HT-29 (cell line): ENCODE results near the gene SLCO1C1. TPM values are rescaled to one million over a fixed set of nuclear protein-coding genes. Genes with fewer than 3 reads are reported as not detected.
"Not testable (repeated sequence)": the region's sequence is repeated elsewhere in the genome, so short reads cannot be mapped to it uniquely, and the experiment has no call there.

Source experiments
- DNase-seq: peaks from one replicate; pipeline ENCODE4 v3.0.0-alpha.2; 2015; ENCODE audit warnings: low spot score
- total RNA-seq: library from RNA; depleted of rRNA; stranded (reverse); fragments of >200 nt; shearing (Covaris generic); gene quantifications from 2 replicates; pipeline ENCODE4 v1.2.3, GENCODE V29; 2014; rRNA removed

The SLCO1C1 gene, protein sequence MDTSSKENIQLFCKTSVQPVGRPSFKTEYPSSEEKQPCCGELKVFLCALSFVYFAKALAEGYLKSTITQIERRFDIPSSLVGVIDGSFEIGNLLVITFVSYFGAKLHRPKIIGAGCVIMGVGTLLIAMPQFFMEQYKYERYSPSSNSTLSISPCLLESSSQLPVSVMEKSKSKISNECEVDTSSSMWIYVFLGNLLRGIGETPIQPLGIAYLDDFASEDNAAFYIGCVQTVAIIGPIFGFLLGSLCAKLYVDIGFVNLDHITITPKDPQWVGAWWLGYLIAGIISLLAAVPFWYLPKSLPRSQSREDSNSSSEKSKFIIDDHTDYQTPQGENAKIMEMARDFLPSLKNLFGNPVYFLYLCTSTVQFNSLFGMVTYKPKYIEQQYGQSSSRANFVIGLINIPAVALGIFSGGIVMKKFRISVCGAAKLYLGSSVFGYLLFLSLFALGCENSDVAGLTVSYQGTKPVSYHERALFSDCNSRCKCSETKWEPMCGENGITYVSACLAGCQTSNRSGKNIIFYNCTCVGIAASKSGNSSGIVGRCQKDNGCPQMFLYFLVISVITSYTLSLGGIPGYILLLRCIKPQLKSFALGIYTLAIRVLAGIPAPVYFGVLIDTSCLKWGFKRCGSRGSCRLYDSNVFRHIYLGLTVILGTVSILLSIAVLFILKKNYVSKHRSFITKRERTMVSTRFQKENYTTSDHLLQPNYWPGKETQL
- not detected in 2 replicates for total RNA-seq

DNA sequence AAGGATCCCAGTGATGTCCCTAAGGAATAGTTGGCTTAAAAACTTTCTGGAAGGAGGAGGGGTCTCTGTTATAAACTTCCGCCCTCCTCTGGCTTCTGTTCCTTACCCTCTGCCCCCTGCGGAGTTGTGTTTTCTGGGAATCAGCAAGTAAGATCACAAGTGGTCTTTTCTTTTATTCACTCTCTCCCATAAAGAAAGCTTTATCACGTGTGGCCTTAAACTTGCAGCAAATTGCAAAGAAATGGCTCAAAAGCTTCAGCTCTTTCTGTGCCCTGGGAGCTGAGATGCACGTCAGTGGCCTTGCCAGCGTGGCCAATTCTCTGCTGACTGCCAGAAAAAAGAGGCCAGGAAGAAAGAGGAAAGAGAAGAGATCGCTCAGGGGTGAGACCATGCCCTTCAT, at the start of gene SLCO1C1:
Gene SLCO1C1, plus strand, starts transcription at position 101 of the 400 bp plus-strand sequence. CDS start 4,245 bp downstream, outside the sequence.
- DNase-seq: no peak

DNA sequence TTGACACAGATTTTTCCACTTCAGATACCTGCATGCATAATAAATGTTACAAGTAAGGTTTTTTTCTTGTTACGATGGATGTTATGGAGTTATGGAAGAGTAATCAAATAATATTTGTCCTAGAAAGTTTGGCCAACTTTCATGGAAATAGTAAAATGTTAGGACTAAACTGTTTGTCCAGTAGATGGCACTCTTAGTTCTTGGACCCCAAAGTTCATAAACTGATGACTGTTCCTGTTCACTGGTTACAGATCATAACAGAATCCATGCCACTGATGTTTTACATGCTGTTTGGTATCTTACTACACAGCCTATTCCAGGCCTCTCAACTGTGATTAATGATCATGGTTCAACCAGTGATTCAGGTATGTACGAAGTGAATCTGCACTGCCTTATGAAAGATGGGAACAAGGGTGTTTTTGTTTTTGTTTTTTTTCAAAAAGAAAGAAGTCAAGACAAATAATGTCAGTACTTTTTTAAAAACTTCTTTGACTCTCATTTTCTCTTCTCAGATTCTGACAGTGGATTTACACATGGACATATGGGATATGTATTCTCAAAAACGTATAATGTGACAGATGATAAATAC, 48.8 kb upstream of the SLCO1C1 start:
- DNase-seq: peak; percentile 55

DNA sequence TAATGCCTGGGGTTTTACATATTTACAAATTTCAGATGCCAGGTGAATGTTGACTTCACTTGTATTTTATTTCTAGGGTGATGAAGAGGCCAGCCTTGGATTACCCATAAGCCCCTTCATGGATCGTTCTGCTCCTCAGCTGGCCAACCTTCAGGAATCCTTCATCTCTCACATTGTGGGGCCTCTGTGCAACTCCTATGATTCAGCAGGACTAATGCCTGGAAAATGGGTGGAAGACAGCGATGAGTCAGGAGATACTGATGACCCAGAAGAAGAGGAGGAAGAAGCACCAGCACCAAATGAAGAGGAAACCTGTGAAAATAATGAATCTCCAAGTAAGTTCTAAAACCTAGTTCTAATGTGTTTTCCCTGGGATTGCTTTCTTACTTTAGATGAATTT, 41.3 kb upstream of the SLCO1C1 start:
- DNase-seq: no peak

DNA sequence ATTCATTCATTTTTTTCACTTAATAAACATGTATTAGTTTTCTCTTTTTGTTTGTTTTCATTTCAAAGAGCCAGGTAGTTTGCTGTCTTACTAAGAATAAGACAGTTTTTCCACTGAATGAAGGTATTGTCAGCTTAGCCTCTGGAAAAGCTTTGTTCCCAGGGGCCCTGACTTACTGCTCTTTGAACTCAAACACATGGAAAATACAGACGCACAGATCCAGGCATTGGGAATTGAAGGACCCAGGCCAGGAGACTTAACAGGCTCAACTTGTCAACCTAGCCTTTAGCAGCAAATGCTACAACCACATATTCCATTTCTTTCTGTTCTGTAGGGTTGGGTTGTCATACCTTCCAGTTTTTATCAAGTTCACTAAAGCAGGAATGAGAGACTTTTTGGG, 38.5 kb upstream of the SLCO1C1 start:
- no peak for DNase-seq

GRCh38 chr12:20657496-20657895, 37.6 kb upstream of the SLCO1C1 start:
- no peak for DNase-seq

GRCh38 chr12:20681334-20681733, 13.8 kb upstream of the SLCO1C1 start:
- DNase-seq: no peak

DNA sequence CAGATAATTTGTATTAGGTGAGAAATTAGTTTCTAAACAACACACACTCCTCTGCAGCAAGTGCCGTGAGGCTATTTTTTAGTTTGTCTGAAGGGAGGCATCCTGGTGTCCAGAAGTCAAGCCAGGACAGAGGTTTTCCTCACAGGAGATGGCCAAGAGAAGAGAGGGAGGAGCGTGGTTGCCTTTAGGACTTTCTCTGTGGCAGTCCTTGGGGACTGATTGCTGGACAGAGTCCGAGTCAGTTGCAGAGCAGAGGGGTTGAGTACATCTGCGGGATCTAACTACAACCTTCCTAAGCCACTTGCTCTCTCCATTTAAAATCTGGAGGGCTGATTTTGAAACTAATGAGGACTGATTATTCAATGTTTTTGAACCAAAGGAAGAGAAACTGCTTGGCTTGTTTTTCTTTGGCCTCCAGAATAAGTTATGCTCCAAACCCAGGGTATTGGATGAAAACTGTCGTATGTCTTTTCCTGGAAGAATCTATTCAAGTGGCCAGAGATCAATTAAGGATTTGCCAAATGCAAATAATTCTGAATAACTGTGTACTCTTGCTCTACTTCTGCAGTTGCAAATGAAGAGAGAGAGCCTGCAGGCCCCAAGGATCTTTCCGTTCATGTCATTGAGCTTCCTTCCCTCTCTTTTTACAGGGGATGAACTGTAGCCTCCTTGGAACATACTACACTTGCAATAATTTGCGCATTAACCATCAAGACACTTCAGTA, 1.2 kb downstream of the SLCO1C1 start:
- no peak for DNase-seq

- no peak for DNase-seq
Observed at GRCh38 chr12:20701106-20701505, 6.0 kb downstream of the SLCO1C1 start.

DNA sequence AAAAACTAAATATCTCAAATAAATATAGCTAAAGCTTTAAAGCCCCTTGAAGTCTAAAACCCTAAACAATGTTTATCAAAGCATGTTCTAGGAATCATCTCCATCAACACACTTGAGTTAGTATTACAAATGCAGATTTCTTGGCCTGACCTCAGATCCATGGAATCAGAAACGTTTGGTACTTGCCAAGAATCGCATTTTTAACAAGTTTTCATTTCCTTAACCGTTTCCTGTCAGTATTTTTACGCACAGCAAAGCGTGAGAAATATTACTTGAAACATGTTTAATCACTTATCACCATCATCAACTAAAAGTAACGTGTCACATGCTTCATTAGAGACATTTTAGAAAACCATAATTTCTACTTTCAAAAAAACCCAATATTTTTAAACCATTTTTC, 9.7 kb downstream of the SLCO1C1 start:
- no peak for DNase-seq

- no peak for DNase-seq
Observed at GRCh38 chr12:20711846-20712245, 16.7 kb downstream of the SLCO1C1 start.

GRCh38 chr12:20716037-20716436, 20.9 kb downstream of the SLCO1C1 start:
- DNase-seq: peak; percentile 32

DNA sequence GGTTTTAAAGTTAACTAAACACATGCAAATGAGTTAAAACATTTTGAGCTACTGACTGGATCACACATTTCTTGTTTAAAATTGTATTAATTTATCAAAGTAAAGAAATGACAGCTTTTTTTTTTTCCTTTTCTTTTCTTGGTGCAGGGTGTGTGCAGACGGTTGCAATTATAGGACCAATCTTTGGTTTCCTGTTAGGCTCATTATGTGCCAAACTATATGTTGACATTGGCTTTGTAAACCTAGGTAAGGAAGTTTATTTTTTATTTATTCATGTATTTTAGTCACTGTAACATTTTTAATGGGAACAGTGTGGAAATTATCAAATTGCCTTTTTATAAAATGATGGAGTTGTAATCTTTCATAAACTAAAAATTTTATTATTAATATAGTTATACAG, 21.9 kb downstream of the SLCO1C1 start:
- no peak for DNase-seq

- DNase-seq: no peak
Observed at GRCh38 chr12:20718294-20718693, 23.2 kb downstream of the SLCO1C1 start.

DNA sequence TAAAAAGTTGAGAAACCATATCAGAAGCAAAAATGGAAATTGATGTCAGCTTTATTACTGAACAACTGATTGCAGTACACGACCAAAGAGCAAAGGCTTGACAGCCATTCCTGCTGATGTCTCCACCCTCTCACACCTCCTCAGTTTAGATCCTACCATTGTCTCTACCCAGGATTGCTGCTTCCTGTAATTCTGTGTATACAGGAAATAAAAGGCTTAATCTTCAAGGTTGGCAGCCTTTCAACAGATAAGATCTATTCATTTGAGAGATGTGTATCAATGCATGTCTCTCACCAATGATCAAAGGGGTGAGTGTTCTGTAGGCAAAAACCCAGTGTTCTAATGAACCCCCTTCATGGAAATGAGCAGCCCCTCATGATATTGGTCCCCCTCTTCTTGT, 27.0 kb downstream of the SLCO1C1 start:
- DNase-seq: peak; percentile 12

GRCh38 chr12:20731274-20731673, 36.1 kb downstream of the SLCO1C1 start:
- DNase-seq: no peak

GRCh38 chr12:20740972-20741371, 45.8 kb downstream of the SLCO1C1 start:
- no peak for DNase-seq

GRCh38 chr12:20748198-20748597, 53.1 kb downstream of the SLCO1C1 start:
- DNase-seq: no peak

DNA sequence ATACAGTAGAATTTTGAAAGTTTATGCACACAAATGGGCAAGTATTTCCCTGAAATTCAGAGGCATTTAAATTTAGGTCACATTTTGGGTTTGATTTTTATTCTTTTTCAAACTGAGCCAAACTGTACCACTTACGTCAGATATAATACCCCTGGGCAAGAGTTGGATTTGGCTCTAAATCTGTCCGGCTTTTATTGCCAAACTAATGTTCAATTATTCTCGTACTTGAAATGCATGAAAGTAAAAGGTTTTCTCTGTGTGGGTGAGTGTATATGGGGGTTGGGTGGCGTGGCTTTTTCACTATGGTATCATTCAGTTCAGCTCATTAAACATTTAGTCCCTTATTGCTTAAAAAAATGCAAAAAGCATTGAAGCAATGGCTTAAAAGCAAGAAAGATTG, 55.9 kb downstream of the SLCO1C1 start:
- no peak for DNase-seq

DNA sequence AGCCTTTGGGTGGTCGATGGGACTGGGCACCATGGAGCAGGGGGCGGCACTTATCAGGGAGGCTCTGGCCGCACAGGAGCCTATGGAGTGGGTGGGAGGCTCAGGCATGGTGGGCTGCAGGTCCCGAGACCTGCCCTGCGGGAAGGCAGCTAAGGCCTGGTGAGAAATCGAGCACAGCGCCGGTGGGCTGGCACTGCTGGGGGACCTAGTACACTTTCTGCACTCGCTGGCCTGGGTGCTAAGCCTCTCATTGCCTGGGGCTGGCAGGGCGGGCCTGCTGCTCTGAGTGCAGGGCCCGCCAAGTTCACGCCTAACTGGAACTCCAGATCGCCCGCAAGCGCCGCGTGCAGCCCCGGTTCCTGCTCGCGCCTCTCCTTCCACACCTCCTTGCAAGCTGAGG, 82.3 kb downstream of the SLCO1C1 start:
- DNase-seq: no peak

- no peak for DNase-seq
Observed at GRCh38 chr12:20778969-20779368, 83.8 kb downstream of the SLCO1C1 start.

DNA sequence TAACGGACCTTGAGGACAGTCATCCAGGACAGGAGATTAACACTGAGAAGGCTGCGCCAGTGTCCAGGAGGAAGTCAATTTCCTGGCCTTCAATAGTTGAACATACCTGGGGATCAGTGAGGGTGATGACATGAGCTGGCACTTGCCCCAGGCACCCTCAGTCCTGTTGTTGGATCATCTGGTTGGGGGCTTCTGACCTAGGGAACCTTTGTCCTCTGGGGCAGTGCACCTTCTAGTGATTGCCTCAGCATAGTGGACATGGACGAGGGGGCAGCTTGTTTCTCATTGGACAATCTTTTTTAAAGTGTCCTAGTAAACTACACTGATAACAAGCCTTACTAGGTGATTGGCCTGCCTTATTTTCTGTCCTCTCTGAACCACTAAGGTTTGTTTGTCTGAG, 84.8 kb downstream of the SLCO1C1 start:
- not testable (repeated sequence) for DNase-seq

- not testable (repeated sequence) for DNase-seq
Observed at GRCh38 chr12:20783796-20784357, 88.7 kb downstream of the SLCO1C1 start.
